ENCODE results near the gene HRH4.
A peak's percentile ranks its signal among the peaks of the same experiment; 100 is the strongest.

The HRH4 gene

GRCh38 chr18:24460388-24460787 lies at the start of gene HRH4:
TSS of gene HRH4 (plus strand) at chr18:24460637. CDS start at chr18:24460729, 92 bp downstream.
- DNase-seq (ENCODE audit: low spot score) = no peak

- peak; percentile 17 for DNase-seq (ENCODE audit: low spot score)
These were observed 47.3 kb upstream of the HRH4 start for GRCh38 chr18:24413148-24413547.

- no peak for DNase-seq (ENCODE audit: low spot score)
These were observed 46.0 kb upstream of the HRH4 start for GRCh38 chr18:24414349-24415003.

- no peak for DNase-seq (ENCODE audit: low spot score)
These were observed 43.0 kb upstream of the HRH4 start for GRCh38 chr18:24417480-24417879.

GRCh38 chr18:24420551-24420950 lies 39.9 kb upstream of the HRH4 start:
- no peak for DNase-seq (ENCODE audit: low spot score)

- no peak for DNase-seq (ENCODE audit: low spot score)
These were observed 38.6 kb upstream of the HRH4 start for GRCh38 chr18:24421831-24422230.

GRCh38 chr18:24426073-24426397 lies 34.4 kb upstream of the HRH4 start:
- DNase-seq (ENCODE audit: low spot score) = no peak

- peak; percentile 73 for DNase-seq (ENCODE audit: low spot score)
These were observed 33.8 kb upstream of the HRH4 start, which contains the start of gene IMPACT for GRCh38 chr18:24426398-24427294. TSS of gene IMPACT (plus strand) at chr18:24426670. CDS start at chr18:24426757, 87 bp downstream.

GRCh38 chr18:24427484-24427883 lies 33.0 kb upstream of the HRH4 start:
- DNase-seq (ENCODE audit: low spot score) = no peak

- no peak for DNase-seq (ENCODE audit: low spot score)
These were observed 31.7 kb upstream of the HRH4 start for GRCh38 chr18:24428709-24429108.

GRCh38 chr18:24429188-24429587 lies 31.2 kb upstream of the HRH4 start:
- DNase-seq (ENCODE audit: low spot score) = no peak

- no peak for DNase-seq (ENCODE audit: low spot score)
These were observed 27.8 kb upstream of the HRH4 start for GRCh38 chr18:24432618-24433017.

GRCh38 chr18:24436939-24437338 lies 23.5 kb upstream of the HRH4 start:
- no peak for DNase-seq (ENCODE audit: low spot score)

- no peak for DNase-seq (ENCODE audit: low spot score)
These were observed 16.6 kb upstream of the HRH4 start for GRCh38 chr18:24443870-24444269.

GRCh38 chr18:24446453-24446852 lies 14.0 kb upstream of the HRH4 start:
- no peak for DNase-seq (ENCODE audit: low spot score)

- no peak for DNase-seq (ENCODE audit: low spot score)
These were observed 13.4 kb upstream of the HRH4 start for GRCh38 chr18:24446953-24447538.

GRCh38 chr18:24447961-24448360 lies 12.5 kb upstream of the HRH4 start:
- no peak for DNase-seq (ENCODE audit: low spot score)

GRCh38 chr18:24456549-24456948 lies 3.9 kb upstream of the HRH4 start:
- DNase-seq (ENCODE audit: low spot score) = no peak

- no peak for DNase-seq (ENCODE audit: low spot score)
These were observed 665 bp upstream of the HRH4 start for GRCh38 chr18:24459772-24460171.

GRCh38 chr18:24461996-24462395 lies 1.6 kb downstream of the HRH4 start:
- DNase-seq (ENCODE audit: low spot score) = no peak

- peak; percentile 5 for DNase-seq (ENCODE audit: low spot score)
These were observed 2.7 kb downstream of the HRH4 start for GRCh38 chr18:24462838-24463775.

- no peak for DNase-seq (ENCODE audit: low spot score)
These were observed 5.0 kb downstream of the HRH4 start for GRCh38 chr18:24465486-24465885.
